Fibroblast of pulmonary artery (primary cell): ENCODE measurements around the gene ELANE.
"Not testable (repeated sequence)": the region's sequence is repeated elsewhere in the genome, so short reads cannot be mapped to it uniquely, and the experiment has no call there.

Source experiments
- DNase-seq: peaks from one replicate; pipeline ENCODE4 v3.0.0-alpha.2; 2010; ENCODE audit warnings: low read depth
- H3K4me3 ChIP-seq: replicated peaks from 2 replicates; pipeline ENCODE4 v1.5.1; 2011; ENCODE audit warnings: low read depth, mild to moderate bottlenecking, control low read depth, low read length, moderate library complexity
- TF ChIP-seq, protein P1 (sequence below): IDR thresholded peaks from 2 replicates; pipeline ENCODE4 v1.5.1; 2011; ENCODE audit warnings: mild to moderate bottlenecking, control low read depth, low read length, inconsistent platforms; ENCODE audit errors: missing control alignments

ELANE gene

DNA sequence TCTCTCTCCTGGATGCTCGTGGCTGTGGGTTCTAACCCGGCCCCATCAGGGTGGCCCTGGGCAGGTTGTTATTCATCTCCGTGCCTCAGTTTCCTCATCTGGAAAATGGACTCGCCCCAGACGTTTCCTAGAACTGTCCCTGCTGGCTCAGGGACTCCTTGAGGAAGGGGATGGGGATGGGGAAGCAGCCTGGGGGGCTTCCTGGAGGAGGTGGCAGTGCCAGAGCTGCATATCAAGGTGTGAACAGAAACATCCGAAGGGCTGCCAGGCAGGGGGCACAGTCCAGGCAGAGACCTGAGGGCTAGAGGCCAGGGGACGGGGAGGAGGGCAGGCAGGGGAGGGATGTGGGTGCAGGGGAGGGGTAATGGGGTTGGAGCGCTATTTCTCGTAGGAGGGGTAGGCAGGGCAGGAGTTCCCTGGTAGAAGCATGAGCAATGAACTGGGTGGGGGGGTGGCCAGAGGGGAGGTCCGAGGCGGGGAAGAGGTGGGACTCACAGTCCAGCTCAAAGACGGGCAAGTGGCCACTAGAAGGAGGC, 3.6 kb upstream of the ELANE start:
- no peak overlapping the region for H3K4me3 ChIP-seq
- TF ChIP-seq, protein P1, sequence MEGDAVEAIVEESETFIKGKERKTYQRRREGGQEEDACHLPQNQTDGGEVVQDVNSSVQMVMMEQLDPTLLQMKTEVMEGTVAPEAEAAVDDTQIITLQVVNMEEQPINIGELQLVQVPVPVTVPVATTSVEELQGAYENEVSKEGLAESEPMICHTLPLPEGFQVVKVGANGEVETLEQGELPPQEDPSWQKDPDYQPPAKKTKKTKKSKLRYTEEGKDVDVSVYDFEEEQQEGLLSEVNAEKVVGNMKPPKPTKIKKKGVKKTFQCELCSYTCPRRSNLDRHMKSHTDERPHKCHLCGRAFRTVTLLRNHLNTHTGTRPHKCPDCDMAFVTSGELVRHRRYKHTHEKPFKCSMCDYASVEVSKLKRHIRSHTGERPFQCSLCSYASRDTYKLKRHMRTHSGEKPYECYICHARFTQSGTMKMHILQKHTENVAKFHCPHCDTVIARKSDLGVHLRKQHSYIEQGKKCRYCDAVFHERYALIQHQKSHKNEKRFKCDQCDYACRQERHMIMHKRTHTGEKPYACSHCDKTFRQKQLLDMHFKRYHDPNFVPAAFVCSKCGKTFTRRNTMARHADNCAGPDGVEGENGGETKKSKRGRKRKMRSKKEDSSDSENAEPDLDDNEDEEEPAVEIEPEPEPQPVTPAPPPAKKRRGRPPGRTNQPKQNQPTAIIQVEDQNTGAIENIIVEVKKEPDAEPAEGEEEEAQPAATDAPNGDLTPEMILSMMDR, result no peak
- DNase-seq, result no peak

- DNase-seq, H3K4me3 ChIP-seq: not testable (repeated sequence)
These were observed 2.9 kb upstream of the ELANE start for GRCh38 chr19:849195-849594.

GRCh38 chr19:850221-850978, 1.7 kb upstream of the ELANE start:
- peak; percentile 98 for DNase-seq
- peak overlapping the region; percentile 22 for H3K4me3 ChIP-seq
- TF ChIP-seq, protein P1, result no peak

GRCh38 chr19:850979-851335, 1.1 kb upstream of the ELANE start:
- peak overlapping the region; percentile 22 for H3K4me3 ChIP-seq
- DNase-seq, result no peak
- TF ChIP-seq, protein P1, result no peak

- TF ChIP-seq, protein P1, result no peak
- no peak for DNase-seq
- H3K4me3 ChIP-seq, result no peak overlapping the region
These were observed 997 bp downstream of the ELANE start for GRCh38 chr19:853014-853585.

DNA sequence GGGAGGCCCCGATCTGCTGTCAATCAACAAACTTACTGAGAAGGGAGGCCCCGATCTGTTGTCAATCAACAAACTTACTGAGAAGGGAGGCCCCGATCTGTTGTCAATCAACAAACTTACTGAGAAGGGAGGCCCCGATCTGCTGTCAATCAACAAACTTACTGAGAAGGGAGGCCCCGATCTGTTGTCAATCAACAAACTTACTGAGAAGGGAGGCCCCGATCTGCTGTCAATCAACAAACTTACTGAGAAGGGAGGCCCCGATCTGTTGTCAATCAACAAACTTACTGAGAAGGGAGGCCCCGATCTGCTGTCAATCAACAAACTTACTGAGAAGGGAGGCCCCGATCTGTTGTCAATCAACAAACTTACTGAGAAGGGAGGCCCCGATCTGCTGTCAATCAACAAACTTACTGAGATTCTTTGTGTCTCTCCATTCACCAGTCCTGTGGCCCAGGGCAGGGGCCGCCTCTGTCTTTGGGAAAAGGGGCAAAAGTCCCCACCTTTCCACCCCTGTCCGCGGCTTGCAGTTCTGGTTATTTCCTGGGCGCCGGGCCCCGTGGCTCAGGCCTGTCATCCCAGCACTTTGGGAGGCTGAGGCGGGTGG, 1.6 kb downstream of the ELANE start:
- H3K4me3 ChIP-seq, DNase-seq: not testable (repeated sequence)

DNA sequence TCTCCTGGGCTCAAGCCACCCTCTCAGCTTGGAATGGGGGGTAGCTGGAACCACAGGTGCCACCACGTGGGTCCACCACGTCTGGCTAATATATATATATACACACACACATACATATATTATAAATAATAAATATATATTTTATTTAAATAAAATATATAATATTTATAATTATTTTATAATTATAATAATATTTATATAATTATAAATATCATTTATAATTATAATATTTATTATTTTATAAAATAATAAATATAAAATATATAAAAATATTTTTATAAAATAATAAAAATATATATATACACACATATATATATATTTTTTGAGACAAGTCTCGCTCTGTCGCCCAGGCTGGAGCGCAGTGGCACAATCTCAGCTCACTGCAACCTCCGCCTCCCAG, 2.4 kb downstream of the ELANE start:
- DNase-seq, result no peak
- TF ChIP-seq, protein P1, result no peak
- no peak overlapping the region for H3K4me3 ChIP-seq
